GM12892 (cell line): ENCODE data around the gene ANGPT4.

Experiments
- POLR2A ChIP-seq: IDR thresholded peaks from 2 replicates; pipeline ENCODE4 v1.6.1; 2011; ENCODE audit warnings: low read depth, low read length, control low read depth
- POLR2AphosphoS5 ChIP-seq: IDR thresholded peaks from 2 replicates; pipeline ENCODE4 v1.6.1; 2011; ENCODE audit warnings: low read depth, low read length, control low read depth
- TAF1 ChIP-seq: IDR thresholded peaks from 2 replicates; pipeline ENCODE4 v1.6.1; 2011; ENCODE audit warnings: low read depth, mild to moderate bottlenecking, control low read depth, low read length, borderline replicate concordance

DNA sequence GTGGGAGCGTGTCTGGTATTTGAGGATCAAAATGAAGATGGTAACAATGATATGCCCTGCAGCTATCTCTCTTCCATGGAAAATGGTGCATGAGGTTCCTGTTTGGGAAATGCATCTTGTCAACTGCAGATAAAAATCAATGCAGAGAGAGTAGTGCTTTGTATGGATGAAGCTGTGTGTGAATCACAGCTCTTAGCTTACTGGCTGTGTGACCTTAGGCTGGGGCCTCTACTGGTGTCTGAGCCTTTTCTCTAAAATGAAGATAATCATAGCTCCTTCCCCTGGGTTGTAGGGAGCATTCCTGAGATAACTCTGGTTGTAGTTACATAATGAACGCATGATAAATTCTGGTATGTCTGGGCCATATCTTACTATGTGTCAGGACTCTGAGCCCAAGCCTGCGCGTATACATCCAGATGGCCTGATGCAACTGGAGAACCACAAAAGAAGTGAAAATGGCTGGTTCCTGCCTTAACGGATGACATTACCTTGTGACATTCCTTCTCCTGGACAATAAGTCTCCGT is 19.6 kb downstream of the ANGPT4 start:
- TF ChIP-seq POLR2A, result no peak
- no peak for TF ChIP-seq POLR2AphosphoS5
- TF ChIP-seq TAF1, result no peak
